HUES48 (cell line): ENCODE results near the gene HSF5.
"Not testable (repeated sequence)": the region's sequence is repeated elsewhere in the genome, so short reads cannot be mapped to it uniquely, and the experiment has no call there.

Experiments
- H3K27ac ChIP-seq: one replicate; pipeline ENCODE4 v1.7.0; 2013; ENCODE audit warnings: low read depth, low read length, inconsistent platforms
- H3K27me3 ChIP-seq: 2 replicates; pipeline ENCODE4 v1.6.1; 2013; ENCODE audit warnings: mild to moderate bottlenecking, low read length; ENCODE audit not compliant: control insufficient read depth, insufficient read depth
- H3K36me3 ChIP-seq: 2 replicates; pipeline ENCODE4 v1.6.1; 2013; ENCODE audit warnings: low read length; ENCODE audit not compliant: control insufficient read depth, insufficient read depth
- H3K4me1 ChIP-seq: 2 replicates; pipeline ENCODE4 v1.6.1; 2013; ENCODE audit warnings: mild to moderate bottlenecking, low read length; ENCODE audit not compliant: control insufficient read depth, insufficient read depth
- H3K4me3 ChIP-seq: 2 replicates; pipeline ENCODE4 v1.5.1; 2013; ENCODE audit warnings: mild to moderate bottlenecking, low read depth, low read length
- H3K9ac ChIP-seq: 2 replicates; pipeline ENCODE4 v1.6.1; 2013; ENCODE audit warnings: mild to moderate bottlenecking, low read depth, low read length, moderate library complexity
- H3K9me3 ChIP-seq: 2 replicates; pipeline ENCODE4 v1.6.1; 2013; ENCODE audit warnings: low read length; ENCODE audit not compliant: control insufficient read depth, insufficient read depth

HSF5 gene

DNA sequence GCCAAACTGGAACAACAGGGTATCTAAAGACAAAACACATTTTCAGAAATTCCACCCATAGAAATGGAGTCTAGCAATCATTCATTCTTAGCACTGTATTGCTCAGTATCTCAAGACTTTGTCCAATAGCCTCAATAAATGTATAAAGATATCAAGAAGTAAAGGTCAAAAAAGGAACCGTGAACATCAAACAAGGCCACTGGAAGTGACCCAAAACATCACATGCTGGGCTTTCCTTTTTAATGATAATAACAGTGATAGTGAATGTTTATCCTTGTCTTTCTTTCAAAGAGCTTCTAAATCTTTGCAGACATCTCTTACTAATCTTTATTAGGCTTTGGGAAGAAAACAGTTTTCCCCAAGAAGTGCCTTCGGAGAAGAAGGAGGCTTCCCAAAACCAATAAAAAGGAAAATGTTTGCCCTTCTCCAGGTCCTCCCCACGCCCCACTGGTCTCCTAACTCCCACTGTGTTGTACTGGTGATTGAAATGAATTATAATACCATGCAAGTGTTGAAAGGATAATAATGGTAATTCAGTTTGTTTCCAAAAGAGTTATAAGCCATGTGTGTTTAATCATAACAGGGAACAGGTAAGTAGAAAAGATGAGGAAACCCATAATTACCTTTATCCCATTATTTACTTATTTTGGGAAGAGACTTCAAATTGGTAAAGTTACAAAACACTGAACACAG is 89.5 kb downstream of the HSF5 start:
- Histone ChIP-seq H3K27me3 (peaks cover 93% of the 10 kb centered on the region), H3K9me3 (no peaks in the 10 kb centered on the region), H3K36me3 (no peaks in the 10 kb centered on the region), H3K9ac (no peak overlapping the region), H3K4me3 (no peak overlapping the region; the same call in 1 of the 2 replicates), H3K4me1 (peaks cover 31% of the 10 kb centered on the region), H3K27ac (peak overlapping the region; percentile 78)

- not testable (repeated sequence) for H3K9me3 ChIP-seq, H3K4me3 ChIP-seq, H3K36me3 ChIP-seq, H3K27ac ChIP-seq, H3K9ac ChIP-seq
- peaks cover 80% of the 10 kb centered on the region for H3K27me3 ChIP-seq
- peaks cover 18% of the 10 kb centered on the region for H3K4me1 ChIP-seq
Observed at GRCh38 chr17:58397421-58397820, 90.8 kb downstream of the HSF5 start.

GRCh38 chr17:58396173-58396572 is 92.0 kb downstream of the HSF5 start:
- Histone ChIP-seq H3K36me3 (no peaks in the 10 kb centered on the region), H3K27me3 (peaks cover 68% of the 10 kb centered on the region), H3K27ac (no peak overlapping the region), H3K4me1 (peaks cover 16% of the 10 kb centered on the region), H3K4me3 (no peak overlapping the region), H3K9ac (no peak overlapping the region), H3K9me3 (no peaks in the 10 kb centered on the region)

GRCh38 chr17:58394534-58395223 is 93.5 kb downstream of the HSF5 start:
- Histone ChIP-seq H3K4me1 (peaks cover 20% of the 10 kb centered on the region), H3K9ac (no peak overlapping the region), H3K27ac (no peak overlapping the region), H3K4me3 (no peak overlapping the region), H3K9me3 (no peaks in the 10 kb centered on the region), H3K27me3 (peaks cover 53% of the 10 kb centered on the region), H3K36me3 (no peaks in the 10 kb centered on the region)

DNA sequence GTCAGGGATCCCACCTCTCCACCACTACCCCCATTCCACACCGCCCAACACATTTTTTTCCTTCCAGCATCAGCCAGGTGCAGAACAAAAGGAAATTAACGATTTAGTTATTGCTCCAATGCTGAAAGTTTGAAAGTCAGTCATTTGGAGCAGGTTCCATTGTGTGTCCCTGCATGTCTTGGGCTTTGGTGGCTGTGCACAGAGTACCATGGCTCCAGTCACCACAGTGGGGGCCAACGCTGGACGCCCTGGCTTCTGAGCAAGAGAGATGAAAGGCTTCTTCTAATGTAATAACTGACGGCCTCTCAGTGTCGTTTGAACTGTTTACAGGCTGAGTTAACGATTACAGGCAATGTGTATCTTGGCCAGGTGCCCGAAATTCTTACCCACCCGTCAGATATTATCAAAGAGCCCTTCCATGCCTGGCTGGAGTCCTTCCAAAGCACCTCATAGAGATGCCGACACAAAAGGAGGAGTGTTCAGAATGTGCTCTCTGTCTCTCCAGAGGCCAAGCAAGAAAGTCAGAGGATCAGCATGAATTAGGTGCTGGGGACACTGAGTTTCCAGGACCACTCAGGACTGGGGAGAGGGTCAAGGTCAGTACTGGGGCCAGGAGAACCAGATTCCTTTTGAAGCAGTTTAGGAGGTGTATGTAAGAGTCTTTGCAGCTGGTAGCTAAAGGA is 96.8 kb downstream of the HSF5 start:
- no peak overlapping the region for H3K27ac ChIP-seq
- H3K4me3 ChIP-seq: no peak overlapping the region
- H3K36me3 ChIP-seq: no peaks in the 10 kb centered on the region
- H3K4me1 ChIP-seq: peaks cover 26% of the 10 kb centered on the region
- H3K9me3 ChIP-seq: no peaks in the 10 kb centered on the region
- H3K27me3 ChIP-seq: peaks cover 23% of the 10 kb centered on the region
- no peak overlapping the region for H3K9ac ChIP-seq

DNA sequence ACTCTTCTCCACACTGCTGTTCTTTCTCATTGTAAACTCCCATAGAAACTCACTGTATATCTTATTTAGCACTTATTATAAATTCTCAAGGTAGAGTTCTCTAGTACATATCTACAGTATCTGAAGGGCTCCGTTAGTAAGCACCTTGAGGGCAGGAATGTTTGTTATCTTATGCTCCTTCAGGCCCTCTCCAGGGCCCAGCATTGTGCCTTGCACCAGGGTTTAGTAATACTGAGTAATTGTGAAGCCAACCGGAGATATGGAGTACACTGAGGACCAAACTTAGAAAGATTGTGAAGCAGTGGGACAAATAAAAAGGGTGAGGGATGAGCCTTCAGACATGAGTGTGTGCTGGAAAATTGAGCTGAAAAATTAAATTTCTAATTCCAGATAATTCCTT is 97.3 kb downstream of the HSF5 start:
- H3K4me3 ChIP-seq: no peak overlapping the region
- H3K27ac ChIP-seq: no peak overlapping the region
- H3K4me1 ChIP-seq: peaks cover 26% of the 10 kb centered on the region

GRCh38 chr17:58388302-58389190 is 99.7 kb downstream of the HSF5 start:
- Histone ChIP-seq H3K27me3 (no peaks in the 10 kb centered on the region), H3K4me1 (peaks cover 26% of the 10 kb centered on the region), H3K9me3 (no peaks in the 10 kb centered on the region), H3K4me3 (peak overlapping the region; percentile 44), H3K27ac (peak overlapping the region; percentile 45), H3K9ac (no peak overlapping the region), H3K36me3 (no peaks in the 10 kb centered on the region)

More for the DNA sequence above, 97.3 kb downstream of the HSF5 start:
- no peak overlapping the region for H3K9ac ChIP-seq
- H3K36me3 ChIP-seq: no peaks in the 10 kb centered on the region
- H3K27me3 ChIP-seq: peaks cover 17% of the 10 kb centered on the region
- H3K9me3 ChIP-seq: no peaks in the 10 kb centered on the region

- Histone ChIP-seq H3K27ac (no peak overlapping the region), H3K4me1 (peaks cover 26% of the 10 kb centered on the region)
Observed at GRCh38 chr17:58387834-58388233, 100.4 kb downstream of the HSF5 start.

DNA sequence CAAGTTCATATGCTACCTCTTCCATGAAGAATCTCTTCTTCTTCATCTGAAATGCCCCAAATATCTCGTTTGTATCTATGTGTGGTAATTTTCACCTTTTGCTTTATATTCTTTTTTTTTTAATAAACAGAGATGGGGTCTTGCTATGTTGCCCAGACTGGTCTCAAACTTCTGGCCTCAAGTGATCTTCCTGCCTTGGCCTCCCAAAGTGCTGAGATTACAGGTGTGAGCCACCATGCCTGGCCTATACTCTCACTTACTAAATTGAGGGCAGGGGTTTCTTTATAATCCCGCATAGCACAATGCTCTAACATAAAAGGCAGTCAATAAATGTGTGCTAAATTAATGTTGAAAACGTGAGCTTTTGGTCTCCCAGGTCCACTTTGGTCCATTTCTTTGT is 101.5 kb downstream of the HSF5 start:
- no peak overlapping the region for H3K4me3 ChIP-seq
- no peak overlapping the region for H3K9ac ChIP-seq
- no peaks in the 10 kb centered on the region for H3K36me3 ChIP-seq
- H3K4me1 ChIP-seq: peaks cover 24% of the 10 kb centered on the region
- H3K27me3 ChIP-seq: no peaks in the 10 kb centered on the region
- H3K27ac ChIP-seq: no peak overlapping the region
- no peaks in the 10 kb centered on the region for H3K9me3 ChIP-seq

More at GRCh38 chr17:58387834-58388233, 100.4 kb downstream of the HSF5 start:
- H3K27me3 ChIP-seq: no peaks in the 10 kb centered on the region
- H3K36me3 ChIP-seq: no peaks in the 10 kb centered on the region
- no peak overlapping the region for H3K4me3 ChIP-seq
- no peaks in the 10 kb centered on the region for H3K9me3 ChIP-seq
- H3K9ac ChIP-seq: no peak overlapping the region

DNA sequence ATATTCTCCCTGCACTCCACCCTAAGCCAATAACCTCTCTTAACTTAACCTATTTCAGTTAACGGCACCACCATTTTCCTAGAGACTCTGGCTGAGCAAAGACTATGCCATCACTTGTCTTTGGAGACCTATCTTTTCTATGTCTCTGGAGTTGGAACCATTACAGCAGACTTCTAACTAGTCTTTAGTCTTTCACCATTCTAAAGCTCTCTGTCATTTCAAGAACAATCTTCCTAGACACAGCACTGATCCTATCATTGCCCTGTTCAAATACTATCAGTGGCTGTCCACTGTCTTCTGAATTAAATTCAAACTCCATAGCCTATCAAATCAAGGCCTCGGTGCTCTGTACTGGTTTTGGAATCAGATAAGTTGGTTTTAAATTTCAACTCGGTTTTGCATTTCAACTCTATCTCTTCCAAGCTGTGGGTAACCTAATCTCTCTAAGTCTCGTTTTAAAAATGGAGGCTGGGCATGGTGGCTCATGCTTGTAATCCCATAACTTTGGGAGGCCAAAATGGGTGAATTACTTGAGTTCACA is 102.8 kb downstream of the HSF5 start:
- no peak overlapping the region for H3K4me3 ChIP-seq
- H3K27ac ChIP-seq: no peak overlapping the region
- H3K27me3 ChIP-seq: no peaks in the 10 kb centered on the region
- no peaks in the 10 kb centered on the region for H3K9me3 ChIP-seq
- H3K36me3 ChIP-seq: no peaks in the 10 kb centered on the region
- peaks cover 21% of the 10 kb centered on the region for H3K4me1 ChIP-seq
- no peak overlapping the region for H3K9ac ChIP-seq
